Osteocyte (in vitro differentiated cells): ENCODE measurements around the gene NOD1. TPM values are rescaled to one million over a fixed set of nuclear protein-coding genes. Genes with fewer than 3 reads are reported as not detected.
"Not testable (repeated sequence)": the region's sequence is repeated elsewhere in the genome, so short reads cannot be mapped to it uniquely, and the experiment has no call there.

Source experiments
- DNase-seq: peaks from one replicate; pipeline ENCODE4 v3.0.0; 2021; ENCODE audit warnings: mixed read lengths; ENCODE audit not compliant: unreplicated experiment; ENCODE audit errors: extremely low spot score
- H3K27ac Mint-ChIP-seq: one replicate; pipeline ENCODE4 v1.8.0; 2021; ENCODE audit warnings: mild to moderate bottlenecking, mixed read lengths; ENCODE audit not compliant: unreplicated experiment
- H3K27me3 Mint-ChIP-seq: one replicate; pipeline ENCODE4 v1.8.0; 2021; ENCODE audit warnings: mixed read lengths; ENCODE audit not compliant: unreplicated experiment
- H3K36me3 Mint-ChIP-seq: one replicate; pipeline ENCODE4 v1.8.0; 2021; ENCODE audit warnings: mixed read lengths; ENCODE audit not compliant: unreplicated experiment
- H3K4me1 Mint-ChIP-seq: one replicate; pipeline ENCODE4 v1.8.0; 2021; ENCODE audit warnings: mixed read lengths; ENCODE audit not compliant: unreplicated experiment
- H3K4me3 Mint-ChIP-seq: one replicate; pipeline ENCODE4 v1.8.0; 2021; ENCODE audit warnings: mild to moderate bottlenecking, moderate library complexity, mixed read lengths; ENCODE audit not compliant: unreplicated experiment
- H3K9me3 Mint-ChIP-seq: one replicate; pipeline ENCODE4 v1.8.0; 2021; ENCODE audit warnings: mixed read lengths; ENCODE audit not compliant: unreplicated experiment
- total RNA-seq: library from RNA; stranded (reverse); gene quantifications from 2 replicates; pipeline ENCODE4 v1.2.1, GENCODE V29; 2021
- TF ChIP-seq, protein P1 (sequence below): fragments of 200-600 bp; sonication (generic); IDR thresholded peaks from 2 replicates; pipeline ENCODE4 v1.5.0; 2021; ENCODE audit warnings: antibody characterized with exemption, mild to moderate bottlenecking, moderate library complexity

NOD1 gene
- total RNA-seq, 1 donor from 2014 or later, result 7.2 TPM

DNA sequence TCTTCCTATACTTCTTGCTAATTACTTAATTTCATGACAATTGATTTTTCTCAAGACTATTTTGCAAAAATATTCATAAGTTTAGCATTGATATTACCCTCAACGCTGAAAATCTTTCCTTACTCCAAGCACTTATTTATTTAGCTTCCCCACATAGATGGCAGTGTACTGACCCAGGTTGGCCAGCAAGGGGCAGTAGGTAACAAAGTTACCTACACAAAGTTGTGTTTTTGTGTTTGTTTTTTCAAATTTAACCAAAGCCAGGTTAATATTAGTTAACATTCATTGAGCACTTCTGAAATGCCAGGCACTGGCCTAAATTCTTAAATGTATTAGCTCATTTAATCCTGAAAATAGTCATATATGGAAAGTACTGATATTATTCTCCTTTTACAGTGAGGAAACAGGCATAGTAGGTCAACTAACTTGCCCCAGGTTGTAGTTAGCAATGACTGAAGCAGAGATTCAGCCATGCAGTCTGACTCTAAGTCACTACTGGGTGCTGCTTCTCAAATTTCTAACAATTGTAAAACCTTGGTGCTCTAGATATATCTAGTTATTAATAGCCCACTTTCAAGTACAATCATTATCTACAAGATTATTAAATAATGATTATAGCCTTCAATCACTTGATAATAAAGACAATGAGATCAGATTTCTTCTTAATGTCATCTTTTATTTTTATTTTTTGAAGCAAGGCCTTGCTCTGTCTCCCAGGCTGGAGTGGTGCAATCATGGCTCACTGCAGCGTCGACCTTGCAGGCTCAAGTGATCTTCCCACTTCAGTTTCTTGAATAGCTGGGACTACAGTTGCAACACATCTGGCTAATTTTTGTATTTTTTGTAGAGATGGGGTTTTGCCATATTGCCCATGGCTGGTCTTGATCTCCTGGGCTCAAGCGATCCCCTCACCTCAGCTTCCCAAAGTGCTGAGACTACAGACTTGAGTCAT is 31.8 kb upstream of the NOD1 start:
- Mint-ChIP-seq H3K27ac (no peak overlapping the region), H3K4me3 (no peak overlapping the region), H3K27me3 (no peaks in the 10 kb centered on the region), H3K9me3 (no peaks in the 10 kb centered on the region), H3K4me1 (peaks cover 2% of the 10 kb centered on the region), H3K36me3 (no peaks in the 10 kb centered on the region)
- no peak for DNase-seq
- TF ChIP-seq, protein P1, sequence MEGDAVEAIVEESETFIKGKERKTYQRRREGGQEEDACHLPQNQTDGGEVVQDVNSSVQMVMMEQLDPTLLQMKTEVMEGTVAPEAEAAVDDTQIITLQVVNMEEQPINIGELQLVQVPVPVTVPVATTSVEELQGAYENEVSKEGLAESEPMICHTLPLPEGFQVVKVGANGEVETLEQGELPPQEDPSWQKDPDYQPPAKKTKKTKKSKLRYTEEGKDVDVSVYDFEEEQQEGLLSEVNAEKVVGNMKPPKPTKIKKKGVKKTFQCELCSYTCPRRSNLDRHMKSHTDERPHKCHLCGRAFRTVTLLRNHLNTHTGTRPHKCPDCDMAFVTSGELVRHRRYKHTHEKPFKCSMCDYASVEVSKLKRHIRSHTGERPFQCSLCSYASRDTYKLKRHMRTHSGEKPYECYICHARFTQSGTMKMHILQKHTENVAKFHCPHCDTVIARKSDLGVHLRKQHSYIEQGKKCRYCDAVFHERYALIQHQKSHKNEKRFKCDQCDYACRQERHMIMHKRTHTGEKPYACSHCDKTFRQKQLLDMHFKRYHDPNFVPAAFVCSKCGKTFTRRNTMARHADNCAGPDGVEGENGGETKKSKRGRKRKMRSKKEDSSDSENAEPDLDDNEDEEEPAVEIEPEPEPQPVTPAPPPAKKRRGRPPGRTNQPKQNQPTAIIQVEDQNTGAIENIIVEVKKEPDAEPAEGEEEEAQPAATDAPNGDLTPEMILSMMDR, result peak; percentile 75

DNA sequence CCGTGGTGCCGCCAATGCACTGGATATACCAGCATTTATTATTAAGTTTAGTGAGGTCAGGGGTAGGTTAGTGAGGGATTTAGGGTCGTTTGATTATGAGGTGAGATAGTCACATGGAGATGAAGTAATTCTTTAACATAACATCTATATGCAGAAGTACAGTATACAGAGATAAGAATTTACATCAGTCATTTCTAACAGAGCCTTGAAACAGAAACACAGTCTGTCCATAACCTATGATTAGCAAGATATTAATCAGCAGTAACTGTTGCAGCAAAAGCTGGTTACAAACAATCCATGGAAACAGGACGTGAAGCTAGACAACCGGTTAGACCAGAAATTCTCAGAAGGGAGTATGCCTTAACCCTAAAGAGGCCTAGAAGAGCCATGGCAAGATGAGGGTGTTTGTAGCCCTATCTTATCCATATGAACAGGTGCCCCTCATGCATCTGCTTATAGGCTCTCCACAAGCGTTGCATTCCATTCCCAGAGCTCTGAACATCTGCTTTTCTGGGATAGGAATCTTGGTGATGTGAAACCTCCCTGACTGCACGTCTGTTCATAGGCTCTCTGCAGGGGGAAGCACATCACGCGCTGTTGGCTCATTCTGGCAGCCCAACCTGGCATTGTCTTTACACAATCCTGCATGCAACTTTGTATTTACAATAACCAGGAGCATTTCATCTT is 30.7 kb upstream of the NOD1 start:
- not testable (repeated sequence) for H3K4me3 Mint-ChIP-seq, DNase-seq, H3K27ac Mint-ChIP-seq

GRCh38 chr7:30507346-30507900 is 28.8 kb upstream of the NOD1 start:
- peaks cover 22% of the 10 kb centered on the region for H3K4me1 Mint-ChIP-seq
- H3K9me3 Mint-ChIP-seq, H3K4me3 Mint-ChIP-seq, DNase-seq, H3K27ac Mint-ChIP-seq, H3K36me3 Mint-ChIP-seq, H3K27me3 Mint-ChIP-seq: not testable (repeated sequence)

More for the DNA sequence above, 30.7 kb upstream of the NOD1 start:
- not testable (repeated sequence) for H3K4me1 Mint-ChIP-seq, H3K27me3 Mint-ChIP-seq, H3K36me3 Mint-ChIP-seq, H3K9me3 Mint-ChIP-seq

DNA sequence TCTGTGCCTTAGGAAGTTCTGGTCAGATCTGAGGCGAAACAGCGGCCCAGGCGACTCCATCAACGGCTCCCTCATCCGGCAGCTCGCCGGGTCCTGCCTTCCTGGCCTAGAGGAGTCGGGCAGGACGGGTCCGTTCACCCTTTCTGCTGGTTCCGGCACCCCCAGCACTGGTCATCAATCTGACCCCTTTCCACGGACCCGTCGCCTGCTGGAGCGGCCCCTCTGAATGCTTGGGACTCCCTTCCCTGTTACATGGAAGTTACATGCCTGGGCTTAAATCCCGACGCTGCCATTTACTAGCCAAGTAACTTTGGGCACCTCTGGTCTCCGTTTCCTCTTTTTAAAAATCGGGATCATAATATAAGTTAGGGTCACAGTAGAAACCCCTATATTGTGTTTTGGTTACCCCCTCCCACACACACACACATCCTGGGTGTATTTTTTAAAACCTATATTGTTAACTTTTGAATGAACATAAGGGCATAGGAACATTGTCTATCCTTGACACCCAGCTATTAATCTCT is 26.7 kb upstream of the NOD1 start:
- Mint-ChIP-seq H3K4me1 (peaks cover 24% of the 10 kb centered on the region), H3K36me3 (no peaks in the 10 kb centered on the region), H3K9me3 (no peaks in the 10 kb centered on the region), H3K4me3 (peak overlapping the region; percentile 80), H3K27me3 (no peaks in the 10 kb centered on the region), H3K27ac (peak overlapping the region; percentile 89)
- TF ChIP-seq, protein P1, result no peak
- no peak for DNase-seq

DNA sequence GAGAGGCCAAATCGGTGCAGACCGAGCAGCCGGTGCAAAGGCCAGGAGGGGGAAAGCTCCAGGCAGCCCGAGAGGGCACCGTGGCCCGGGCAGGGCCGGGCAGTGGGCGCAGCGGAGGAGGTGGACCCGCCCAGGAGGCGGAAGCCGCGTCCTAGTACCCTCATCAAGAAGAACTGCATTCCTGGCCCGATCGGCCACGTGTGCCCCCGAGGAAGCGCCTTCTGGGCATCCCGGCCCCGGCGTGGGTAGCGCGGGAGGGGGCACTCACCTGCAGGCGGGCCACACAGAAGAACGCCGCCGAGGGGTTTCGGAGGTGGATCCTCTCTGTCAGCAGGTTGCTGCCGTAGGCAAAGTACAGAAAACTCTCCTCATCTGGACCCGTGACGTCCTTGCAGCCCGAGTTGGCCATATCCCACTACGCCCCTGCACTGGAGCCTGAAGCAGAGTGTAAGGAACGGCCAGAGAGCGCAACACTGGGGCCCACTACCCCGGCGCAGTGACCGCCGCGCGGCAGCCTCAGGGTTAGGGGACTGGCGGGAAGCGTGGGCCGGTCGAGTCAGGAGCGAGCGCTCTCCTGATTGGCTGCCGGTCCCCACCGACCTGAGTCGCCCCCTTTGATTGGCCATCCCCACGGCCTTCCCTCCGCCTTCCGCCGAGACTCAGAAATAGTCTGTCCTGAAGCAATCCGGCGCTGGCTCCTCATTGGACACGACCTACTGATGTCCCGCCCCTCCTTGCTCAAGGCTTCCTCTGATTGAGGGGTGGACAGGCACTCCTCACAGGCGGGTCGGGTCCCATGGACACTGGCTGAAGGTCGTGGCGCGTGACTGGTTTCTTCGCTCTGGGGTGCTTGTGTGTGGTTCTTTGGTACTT is 26.0 kb upstream of the NOD1 start, which contains the start of gene GGCT:
Gene GGCT (minus strand): TSS at position 529 of the 873 bp plus-strand sequence. CDS start 120 bp downstream, at position 409.
- Mint-ChIP-seq H3K27ac (peak within 1 kb of the TSS; percentile 89), H3K9me3 (no peaks in the 10 kb centered on the region), H3K36me3 (no peaks in the 10 kb centered on the region), H3K4me3 (peak within 1 kb of the TSS; percentile 80), H3K4me1 (peaks cover 24% of the 10 kb centered on the region), H3K27me3 (no peaks in the 10 kb centered on the region)
- TF ChIP-seq, protein P1, result no peak
- peak; percentile 99 for DNase-seq
